ENCODE measurements around the gene LRRTM2.

LRRTM2 gene

GRCh38 chr5:138853132-138853531, 22.0 kb downstream of the LRRTM2 start:
- H3K4me3 ChIP-seq (ENCODE audit: low read depth, low read length), result no peak overlapping the region
- DNase-seq (ENCODE audit: low read depth), result no peak
- TF ChIP-seq CTCF (conservative IDR thresholded peaks at IDR 0.05; ENCODE audit: low read depth, low read length), result no peak

- TF ChIP-seq CTCF (conservative IDR thresholded peaks at IDR 0.05; ENCODE audit: low read depth, low read length), result no peak
- no peak for DNase-seq (ENCODE audit: low read depth)
- no peak overlapping the region for H3K4me3 ChIP-seq (ENCODE audit: low read depth, low read length)
Observed at GRCh38 chr5:138850865-138851435, 24.2 kb downstream of the LRRTM2 start.

GRCh38 chr5:138849882-138850281, 25.3 kb downstream of the LRRTM2 start:
- H3K4me3 ChIP-seq (ENCODE audit: low read depth, low read length), result no peak overlapping the region
- DNase-seq (ENCODE audit: low read depth), result no peak
- TF ChIP-seq CTCF (conservative IDR thresholded peaks at IDR 0.05; ENCODE audit: low read depth, low read length), result no peak

- DNase-seq (ENCODE audit: low read depth), result no peak
- no peak for TF ChIP-seq CTCF (conservative IDR thresholded peaks at IDR 0.05; ENCODE audit: low read depth, low read length)
- H3K4me3 ChIP-seq (ENCODE audit: low read depth, low read length), result no peak overlapping the region
Observed at GRCh38 chr5:138849439-138849838, 25.7 kb downstream of the LRRTM2 start.

- TF ChIP-seq CTCF (conservative IDR thresholded peaks at IDR 0.05; ENCODE audit: low read depth, low read length), result no peak
- peak; percentile 68 for DNase-seq (ENCODE audit: low read depth)
- H3K4me3 ChIP-seq (ENCODE audit: low read depth, low read length), result no peak overlapping the region
Observed at GRCh38 chr5:138844812-138845513, 30.2 kb downstream of the LRRTM2 start.

- DNase-seq (ENCODE audit: low read depth), result no peak
- H3K4me3 ChIP-seq (ENCODE audit: low read depth, low read length), result no peak overlapping the region
- no peak for TF ChIP-seq CTCF (conservative IDR thresholded peaks at IDR 0.05; ENCODE audit: low read depth, low read length)
Observed at GRCh38 chr5:138844125-138844461, 31.0 kb downstream of the LRRTM2 start.

Data from choroid plexus epithelial cell (primary cell).